Epithelial cell of proximal tubule (primary cell): ENCODE measurements around the gene BMPR1A. TPM values are rescaled to one million over a fixed set of nuclear protein-coding genes. Genes with fewer than 3 reads are reported as not detected.

Experiments
- DNase-seq: peaks from one replicate; pipeline ENCODE4 v3.0.0-alpha.2; 2011; ENCODE audit warnings: low read depth
- H3K4me3 ChIP-seq: 2 replicates; pipeline ENCODE4 v1.5.1; 2011; ENCODE audit warnings: low read depth, mild to moderate bottlenecking, low read length
- total RNA-seq: library from RNA; depleted of rRNA; stranded (reverse); fragments of >200 nt; gene quantifications from 2 replicates; pipeline ENCODE4 v1.2.3, GENCODE V29; 2015
- TF ChIP-seq, protein P1 (sequence below): conservative IDR thresholded peaks from 2 replicates; pipeline ENCODE4 v1.5.1; 2012; ENCODE audit warnings: low read depth, mild to moderate bottlenecking, low read length

Gene BMPR1A
- total RNA-seq, 1 donor from 2014 or later, result 15.5 TPM

- H3K4me3 ChIP-seq, result no peak overlapping the region
- no peak for DNase-seq
- TF ChIP-seq, protein P1, sequence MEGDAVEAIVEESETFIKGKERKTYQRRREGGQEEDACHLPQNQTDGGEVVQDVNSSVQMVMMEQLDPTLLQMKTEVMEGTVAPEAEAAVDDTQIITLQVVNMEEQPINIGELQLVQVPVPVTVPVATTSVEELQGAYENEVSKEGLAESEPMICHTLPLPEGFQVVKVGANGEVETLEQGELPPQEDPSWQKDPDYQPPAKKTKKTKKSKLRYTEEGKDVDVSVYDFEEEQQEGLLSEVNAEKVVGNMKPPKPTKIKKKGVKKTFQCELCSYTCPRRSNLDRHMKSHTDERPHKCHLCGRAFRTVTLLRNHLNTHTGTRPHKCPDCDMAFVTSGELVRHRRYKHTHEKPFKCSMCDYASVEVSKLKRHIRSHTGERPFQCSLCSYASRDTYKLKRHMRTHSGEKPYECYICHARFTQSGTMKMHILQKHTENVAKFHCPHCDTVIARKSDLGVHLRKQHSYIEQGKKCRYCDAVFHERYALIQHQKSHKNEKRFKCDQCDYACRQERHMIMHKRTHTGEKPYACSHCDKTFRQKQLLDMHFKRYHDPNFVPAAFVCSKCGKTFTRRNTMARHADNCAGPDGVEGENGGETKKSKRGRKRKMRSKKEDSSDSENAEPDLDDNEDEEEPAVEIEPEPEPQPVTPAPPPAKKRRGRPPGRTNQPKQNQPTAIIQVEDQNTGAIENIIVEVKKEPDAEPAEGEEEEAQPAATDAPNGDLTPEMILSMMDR, result no peak
These were observed 115.3 kb downstream of the BMPR1A start for GRCh38 chr10:86871563-86872183.

DNA sequence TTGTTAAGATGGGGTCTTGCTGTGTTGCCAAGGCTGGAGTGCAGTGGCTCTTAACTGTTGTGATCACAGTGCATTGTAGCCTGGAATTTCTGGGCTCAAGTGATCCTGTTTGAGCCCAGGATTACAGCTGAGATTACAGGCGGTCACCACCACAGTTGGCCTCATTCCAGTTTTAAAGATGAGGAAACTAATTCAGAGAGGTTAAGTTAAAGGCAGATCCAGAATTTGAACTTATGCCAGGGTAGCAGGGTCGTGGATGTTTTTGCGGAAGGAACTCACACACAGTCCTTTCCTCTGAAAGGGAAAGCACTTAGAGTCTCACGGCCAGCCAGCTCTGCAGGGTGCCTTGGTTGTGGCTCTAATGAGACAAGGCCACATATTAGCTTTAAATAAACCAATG, 116.3 kb downstream of the BMPR1A start:
- TF ChIP-seq, protein P1, result no peak
- no peak for DNase-seq
- no peak overlapping the region for H3K4me3 ChIP-seq

- TF ChIP-seq, protein P1, result no peak
- H3K4me3 ChIP-seq, result no peak overlapping the region
- no peak for DNase-seq
These were observed 120.3 kb downstream of the BMPR1A start for GRCh38 chr10:86876748-86877147.

- H3K4me3 ChIP-seq, result no peak overlapping the region
- TF ChIP-seq, protein P1, result no peak
- no peak for DNase-seq
These were observed 122.7 kb downstream of the BMPR1A start for GRCh38 chr10:86878983-86879713.

DNA sequence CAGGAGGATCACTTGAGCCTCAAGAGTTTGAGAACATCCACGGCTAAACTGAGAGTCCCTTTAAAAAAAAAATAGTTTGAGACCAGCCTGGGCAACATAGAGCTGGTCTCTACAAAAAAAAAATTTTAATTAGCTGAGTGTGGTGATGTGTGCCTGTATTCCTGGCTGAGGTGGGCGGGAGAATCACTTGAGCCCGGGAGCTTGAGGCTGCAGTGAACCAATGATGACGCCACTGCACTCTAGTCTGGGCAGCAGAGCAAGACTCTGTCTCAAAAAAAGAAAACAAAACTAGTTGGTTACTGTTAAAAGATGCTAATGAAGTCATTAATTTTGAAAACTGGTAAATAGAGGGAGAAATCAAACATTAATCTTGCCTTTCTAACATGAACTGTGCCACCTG, 124.6 kb downstream of the BMPR1A start:
- H3K4me3 ChIP-seq, result no peak overlapping the region
- TF ChIP-seq, protein P1, result no peak
- DNase-seq, result no peak

- DNase-seq, result no peak
- H3K4me3 ChIP-seq, result no peak overlapping the region
- TF ChIP-seq, protein P1, result no peak
These were observed 132.4 kb downstream of the BMPR1A start for GRCh38 chr10:86888585-86889381.
